ENCODE data around the gene ZDHHC21. TPM values are rescaled to one million over a fixed set of nuclear protein-coding genes. Genes with fewer than 3 reads are reported as not detected.

The ZDHHC21 gene
- total and polyA plus RNA-seq, 9 of the 15 experiments (the other 6 are each of a cell fraction or from before 2014, with no cell fraction given), result 0.10 to 1.9 (median 1.00) TPM

GRCh38 chr9:14704281-14704680 lies 11.0 kb upstream of the ZDHHC21 start:
- ChIA-PET CTCF (ENCODE audit: low intra/inter-chr PET ratio) (no interaction called here), POLR2A (no interaction called here)
- TF ChIP-seq SIRT6 (IDR thresholded peaks at IDR 0.05; ENCODE audit: low read depth, low read length) (no peak), NFXL1 (CRISPR knock-in tag; IDR thresholded peaks at IDR 0.05) (no peak), IRF2 (CRISPR knock-in tag; IDR thresholded peaks at IDR 0.05) (no peak), ZNF766 (CRISPR knock-in tag; conservative IDR thresholded peaks at IDR 0.05) (no peak), ZNF41 (CRISPR knock-in tag; conservative IDR thresholded peaks at IDR 0.05) (no peak), ZNF76 (CRISPR knock-in tag; IDR thresholded peaks at IDR 0.05; ENCODE audit: borderline replicate concordance) (no peak), TAF15 (IDR thresholded peaks at IDR 0.05; ENCODE audit: low read depth, low read length) (no peak), CREB1 (IDR thresholded peaks at IDR 0.05) (no peak), CREB1 (CRISPR knock-in tag; IDR thresholded peaks at IDR 0.05) (no peak), ZNF143 (CRISPR knock-in tag; IDR thresholded peaks at IDR 0.05) (no peak), KAT7 (CRISPR knock-in tag; IDR thresholded peaks at IDR 0.05; ENCODE audit: borderline replicate concordance) (no peak), ZNF77 (CRISPR knock-in tag; IDR thresholded peaks at IDR 0.05) (no peak), RBM15 (IDR thresholded peaks at IDR 0.05; ENCODE audit: insufficient read depth, low read length) (no peak), ZNF311 (CRISPR knock-in tag; IDR thresholded peaks at IDR 0.05) (no peak), BRCA1 (IDR thresholded peaks at IDR 0.05) (no peak), BRCA1 (CRISPR knock-in tag; IDR thresholded peaks at IDR 0.05) (no peak)
- H4K20me1 ChIP-seq (replicated peaks; ENCODE audit: control insufficient read depth, insufficient read depth, low read length), result no peaks in the 10 kb centered on the region
- BruUV-seq (replicated peaks), result no TSS peak
- no peaks in the 10 kb centered on the region for H3K9me1 ChIP-seq (ENCODE audit: control insufficient read depth, insufficient read depth, low read length)
- no peak overlapping the region for H3K4me3 ChIP-seq
- H3K27ac ChIP-seq (ENCODE audit: extremely low read depth, low read depth, low read length), result no peak overlapping the region
- no peaks in the 10 kb centered on the region for H3K9me3 ChIP-seq (replicated peaks; ENCODE audit: control insufficient read depth, insufficient read depth, low read depth, low read length)
- FAIRE-seq (no peak), DNase-seq (ENCODE audit: extremely low read depth in 1 of 4, low spot score in 3 of 4) (no peak), ATAC-seq (no peak)
- no peak overlapping the region for H3K9ac ChIP-seq (ENCODE audit: insufficient read depth in 1 of 2, low read depth in 2 of 2, low read length in 2 of 2)
- no peaks in the 10 kb centered on the region for H3K79me2 ChIP-seq (ENCODE audit: control insufficient read depth, insufficient read depth, low read length)
- in situ Hi-C loops (cut with MboI) (no loop called here), intact Hi-C loops (cut with micrococcal nuclease) (no loop called here)
- no peak overlapping the region for H3K4me2 ChIP-seq (ENCODE audit: insufficient read depth, low read length)
- no peak overlapping the region for H2AFZ ChIP-seq (ENCODE audit: low read depth, low read length)
- WGBS (ENCODE audit: insufficient coverage, low coverage, missing lambda C conversion rate), result 0% methylated on average over 3 of the region's 3 CpGs
- no peaks in the 10 kb centered on the region for H3K36me3 ChIP-seq (ENCODE audit: control insufficient read depth, insufficient read depth, low read length)
- H3K27me3 ChIP-seq (ENCODE audit: control insufficient read depth in 2 of 2, insufficient read depth in 2 of 2, low read length in 2 of 2), result no peaks in the 10 kb centered on the region
- H3K4me1 ChIP-seq (replicated peaks in 1 of 2; ENCODE audit: control insufficient read depth in 2 of 2, insufficient read depth in 2 of 2, low read length in 2 of 2), result no peaks in the 10 kb centered on the region

All from K562 (cell line).